ENCODE measurements around the gene TRDN.

Gene TRDN

GRCh38 chr6:123635144-123635543 lies 1.6 kb downstream of the TRDN start:
- no peak for TF ChIP-seq CTCF (conservative IDR thresholded peaks at IDR 0.05; ENCODE audit: low read length)
- no peak for DNase-seq (ENCODE audit: low read depth)
- H3K4me3 ChIP-seq (ENCODE audit: low read length): no peak overlapping the region

GRCh38 chr6:123632641-123633040 lies 4.1 kb downstream of the TRDN start:
- DNase-seq (ENCODE audit: low read depth): no peak
- H3K4me3 ChIP-seq (ENCODE audit: low read length): no peak overlapping the region
- no peak for TF ChIP-seq CTCF (conservative IDR thresholded peaks at IDR 0.05; ENCODE audit: low read length)

GRCh38 chr6:123629258-123629941 lies 7.3 kb downstream of the TRDN start:
- H3K4me3 ChIP-seq (ENCODE audit: low read length): no peak overlapping the region
- no peak for TF ChIP-seq CTCF (conservative IDR thresholded peaks at IDR 0.05; ENCODE audit: low read length)
- DNase-seq (ENCODE audit: low read depth): no peak

GRCh38 chr6:123625696-123626095 lies 11.1 kb downstream of the TRDN start:
- TF ChIP-seq CTCF (conservative IDR thresholded peaks at IDR 0.05; ENCODE audit: low read length): no peak
- no peak overlapping the region for H3K4me3 ChIP-seq (ENCODE audit: low read length)
- DNase-seq (ENCODE audit: low read depth): no peak

- H3K4me3 ChIP-seq (ENCODE audit: low read length): no peak overlapping the region
- DNase-seq (ENCODE audit: low read depth): no peak
- TF ChIP-seq CTCF (conservative IDR thresholded peaks at IDR 0.05; ENCODE audit: low read length): no peak
Observed at GRCh38 chr6:123622780-123623179, 14.0 kb downstream of the TRDN start.

GRCh38 chr6:123619156-123619555 lies 17.6 kb downstream of the TRDN start:
- no peak for DNase-seq (ENCODE audit: low read depth)
- H3K4me3 ChIP-seq (ENCODE audit: low read length): no peak overlapping the region
- no peak for TF ChIP-seq CTCF (conservative IDR thresholded peaks at IDR 0.05; ENCODE audit: low read length)

GRCh38 chr6:123616942-123617341 lies 19.8 kb downstream of the TRDN start:
- no peak overlapping the region for H3K4me3 ChIP-seq (ENCODE audit: low read length)
- no peak for DNase-seq (ENCODE audit: low read depth)
- TF ChIP-seq CTCF (conservative IDR thresholded peaks at IDR 0.05; ENCODE audit: low read length): no peak

Data from AG10803 (cell line).